ENCODE data around the gene OBP2B.

GRCh38 chr9:133169102-133169501 lies 39.9 kb downstream of the OBP2B start:
- no peak for TF ChIP-seq POLR2AphosphoS5 (IDR thresholded peaks at IDR 0.05; ENCODE audit: insufficient read depth in 1 of 2, low read depth in 1 of 2)
- no peak for TF ChIP-seq CTCF (IDR thresholded peaks at IDR 0.05)
- TF ChIP-seq POLR2A (IDR thresholded peaks at IDR 0.05), result no peak

All from vagina (tissue), 2 donors.